Vagina (tissue), 2 donors: Measurements from ENCODE around the gene POFUT1. TPM values are rescaled to one million over a fixed set of nuclear protein-coding genes. Genes with fewer than 3 reads are reported as not detected.
"Not testable (repeated sequence)": the region's sequence is repeated elsewhere in the genome, so short reads cannot be mapped to it uniquely, and the experiment has no call there.

Experiments
- DNase-seq, 2 donors: peaks; one replicate each; pipeline ENCODE4 v3.0.0-alpha.2; 2017; ENCODE audit errors: extremely low spot score in 2 of 2
- H3K27ac ChIP-seq: fragments of 200-600 bp; sonication (generic); one replicate; pipeline ENCODE4 v1.5.1; 2019
- H3K27me3 ChIP-seq: fragments of 200-600 bp; sonication (generic); one replicate; pipeline ENCODE4 v1.5.1; 2019
- H3K36me3 ChIP-seq, 2 donors: fragments of 200-600 bp; sonication (generic); one replicate each; pipeline ENCODE4 v1.5.1; 2017 to 2019
- H3K4me1 ChIP-seq: fragments of 200-600 bp; sonication (generic); one replicate; pipeline ENCODE4 v1.5.1; 2019
- H3K4me3 ChIP-seq, 2 donors: fragments of 200-600 bp; sonication (generic); 1 replicate in 1 of 2; 2 replicates in 1 of 2; pipeline ENCODE4 v1.5.1; 2016 to 2019
- H3K9me3 ChIP-seq: fragments of 200-600 bp; sonication (generic); one replicate; pipeline ENCODE4 v1.5.1; 2019
- POLR2A ChIP-seq, 2 donors: fragments of 450-650 bp; IDR thresholded peaks; one replicate each; pipeline ENCODE4 v1.6.1; 2017; ENCODE audit warnings: antibody characterized with exemption in 2 of 2, mild to moderate bottlenecking in 2 of 2, moderate library complexity in 2 of 2
- POLR2AphosphoS5 ChIP-seq, 2 donors: sonication (generic); formaldehyde crosslinking; IDR thresholded peaks; one replicate each; pipeline ENCODE4 v1.9.0; 2017; ENCODE audit warnings: antibody characterized with exemption in 2 of 2, mild to moderate bottlenecking in 2 of 2, low read depth in 1 of 2; ENCODE audit not compliant: insufficient read depth in 1 of 2
- intact Hi-C: fragments of 100-400 bp; cut with DNase I; formaldehyde crosslinking; loops from one replicate; pipeline ENCODE4 v1.15.1; 2023
- total RNA-seq: library from RNA; depleted of rRNA; stranded (reverse); fragments of >200 nt; gene quantifications from one replicate; pipeline ENCODE4 v1.2.3, GENCODE V29; 2016
- TF ChIP-seq, protein P1 (sequence below), 3 experiments: fragments of 450-650 bp in 2 of 3; fragments of 200-600 bp in 1 of 3; sonication (generic) in 1 of 3; IDR thresholded peaks; one replicate each; pipeline ENCODE4 v1.5.1; 2017 to 2019; ENCODE audit warnings: antibody characterized with exemption in 3 of 3, mild to moderate bottlenecking in 2 of 3, moderate library complexity in 2 of 3

Gene POFUT1
- total RNA-seq, 1 donor from 2014 or later: 27.7 TPM

DNA sequence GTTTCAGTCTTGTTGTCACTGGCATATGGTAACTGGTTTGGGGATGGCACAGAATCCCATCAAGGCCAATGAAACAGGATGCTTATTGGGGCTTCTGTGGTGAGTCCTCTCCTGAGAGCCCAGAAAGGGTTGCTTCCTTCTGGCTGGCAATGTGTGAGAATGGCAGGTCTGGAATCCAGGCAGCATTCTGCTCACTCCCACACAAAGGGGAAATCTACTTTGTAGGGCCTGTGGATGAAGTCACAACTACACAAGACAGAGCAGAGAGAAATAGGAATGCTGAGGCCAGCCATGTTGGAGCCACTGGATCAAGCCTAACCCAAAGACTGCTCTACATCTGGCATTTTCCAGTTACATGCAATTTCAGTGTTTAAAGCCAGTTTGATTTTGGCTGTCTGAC lies 15.8 kb upstream of the POFUT1 start:
- no peak for DNase-seq

DNA sequence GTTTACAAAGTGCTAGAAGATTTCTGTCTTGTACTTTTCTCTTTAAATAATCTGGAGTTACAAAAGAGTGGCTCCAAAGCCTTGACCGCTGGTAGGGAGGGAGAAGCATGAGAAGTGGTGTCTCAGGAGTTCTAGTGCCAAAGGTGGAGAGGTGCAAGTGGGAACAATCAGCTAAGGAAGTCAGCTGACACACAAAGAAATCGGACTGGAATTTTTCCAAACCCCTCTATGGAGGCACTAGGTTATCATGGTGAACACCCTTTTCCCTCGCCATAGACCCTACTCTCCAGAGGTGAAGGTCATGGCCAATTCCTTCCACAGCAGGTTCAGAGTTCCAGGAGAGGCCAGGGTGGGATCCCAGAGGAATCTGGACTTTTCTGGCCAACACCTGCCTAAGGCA lies 15.0 kb upstream of the POFUT1 start:
- Histone ChIP-seq H3K27ac (no peak overlapping the region), H3K9me3 (no peaks in the 10 kb centered on the region), H3K36me3 (peaks cover 0 to 30% of the 10 kb centered on the region in 2 donors), H3K4me3 (no peak overlapping the region), H3K4me1 (peaks cover 25% of the 10 kb centered on the region), H3K27me3 (no peaks in the 10 kb centered on the region)
- no peak for TF ChIP-seq POLR2A (IDR thresholded peaks at IDR 0.05)
- no peak for TF ChIP-seq POLR2AphosphoS5 (IDR thresholded peaks at IDR 0.05; ENCODE audit: insufficient read depth in 1 of 2, low read depth in 1 of 2)
- TF ChIP-seq, protein P1, sequence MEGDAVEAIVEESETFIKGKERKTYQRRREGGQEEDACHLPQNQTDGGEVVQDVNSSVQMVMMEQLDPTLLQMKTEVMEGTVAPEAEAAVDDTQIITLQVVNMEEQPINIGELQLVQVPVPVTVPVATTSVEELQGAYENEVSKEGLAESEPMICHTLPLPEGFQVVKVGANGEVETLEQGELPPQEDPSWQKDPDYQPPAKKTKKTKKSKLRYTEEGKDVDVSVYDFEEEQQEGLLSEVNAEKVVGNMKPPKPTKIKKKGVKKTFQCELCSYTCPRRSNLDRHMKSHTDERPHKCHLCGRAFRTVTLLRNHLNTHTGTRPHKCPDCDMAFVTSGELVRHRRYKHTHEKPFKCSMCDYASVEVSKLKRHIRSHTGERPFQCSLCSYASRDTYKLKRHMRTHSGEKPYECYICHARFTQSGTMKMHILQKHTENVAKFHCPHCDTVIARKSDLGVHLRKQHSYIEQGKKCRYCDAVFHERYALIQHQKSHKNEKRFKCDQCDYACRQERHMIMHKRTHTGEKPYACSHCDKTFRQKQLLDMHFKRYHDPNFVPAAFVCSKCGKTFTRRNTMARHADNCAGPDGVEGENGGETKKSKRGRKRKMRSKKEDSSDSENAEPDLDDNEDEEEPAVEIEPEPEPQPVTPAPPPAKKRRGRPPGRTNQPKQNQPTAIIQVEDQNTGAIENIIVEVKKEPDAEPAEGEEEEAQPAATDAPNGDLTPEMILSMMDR (IDR thresholded peaks at IDR 0.05): no peak
- no peak for DNase-seq
- intact Hi-C loops: no loop called here

More for the DNA sequence above, 15.8 kb upstream of the POFUT1 start:
- Histone ChIP-seq H3K27ac (no peak overlapping the region), H3K9me3 (no peaks in the 10 kb centered on the region), H3K4me3 (no peak overlapping the region), H3K27me3 (no peaks in the 10 kb centered on the region), H3K36me3 (peaks cover 0 to 22% of the 10 kb centered on the region in 2 donors), H3K4me1 (peaks cover 25% of the 10 kb centered on the region)
- TF ChIP-seq POLR2A (IDR thresholded peaks at IDR 0.05) (no peak), POLR2AphosphoS5 (IDR thresholded peaks at IDR 0.05; ENCODE audit: insufficient read depth in 1 of 2, low read depth in 1 of 2) (no peak)
- TF ChIP-seq, protein P1 (IDR thresholded peaks at IDR 0.05): no peak
- intact Hi-C loops: no loop called here

DNA sequence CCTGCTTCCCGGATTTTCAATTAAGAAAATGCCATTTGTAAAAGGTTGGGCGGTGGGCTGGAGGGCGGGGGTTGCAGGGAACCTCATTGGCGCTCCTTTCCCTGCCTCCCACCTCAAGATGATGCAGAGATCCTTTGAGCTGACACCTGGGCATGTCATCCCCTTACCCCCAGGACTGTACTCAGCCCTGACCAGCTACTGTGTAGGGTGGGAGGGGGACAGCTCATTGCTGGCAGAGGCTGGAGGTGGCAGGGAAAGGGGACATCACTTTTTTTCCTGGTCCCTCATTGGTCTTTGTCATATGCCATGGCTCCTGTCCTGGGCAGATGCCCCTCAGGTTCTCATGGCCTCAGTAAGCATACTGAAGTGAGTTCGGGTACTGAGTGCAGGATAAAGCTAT lies 14.3 kb upstream of the POFUT1 start:
- Histone ChIP-seq H3K36me3 (peaks cover 0 to 37% of the 10 kb centered on the region in 2 donors), H3K4me1 (peaks cover 20% of the 10 kb centered on the region)
- DNase-seq, H3K27me3 ChIP-seq, H3K4me3 ChIP-seq, H3K9me3 ChIP-seq, H3K27ac ChIP-seq, intact Hi-C loops: not testable (repeated sequence)

DNA sequence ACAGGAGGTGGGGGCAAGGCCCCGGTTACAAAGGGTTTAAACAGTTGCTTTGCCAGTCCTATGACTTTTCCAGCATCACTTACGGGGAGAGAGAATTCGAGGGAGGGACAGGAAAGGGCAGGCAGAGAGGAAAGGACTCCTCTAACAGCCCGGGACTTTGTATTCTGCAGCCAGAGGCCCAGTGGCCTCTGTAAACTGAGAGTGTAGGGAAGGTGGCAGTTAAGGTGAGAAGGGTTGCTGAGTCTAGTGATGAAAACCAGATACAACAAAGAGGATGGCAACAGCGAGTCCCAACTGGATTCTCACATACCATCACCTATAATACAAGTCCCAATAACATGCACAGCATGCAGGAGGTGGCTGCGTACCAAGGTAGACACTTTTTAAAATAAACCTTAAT lies 13.7 kb upstream of the POFUT1 start:
- intact Hi-C loops: no loop called here
- peaks cover 0 to 43% of the 10 kb centered on the region in 2 donors for H3K36me3 ChIP-seq
- no peak overlapping the region for H3K4me3 ChIP-seq
- H3K27ac ChIP-seq: no peak overlapping the region
- H3K9me3 ChIP-seq: no peaks in the 10 kb centered on the region
- no peak for DNase-seq
- H3K4me1 ChIP-seq: peaks cover 13% of the 10 kb centered on the region
- no peak for TF ChIP-seq POLR2A (IDR thresholded peaks at IDR 0.05)
- no peak for TF ChIP-seq POLR2AphosphoS5 (IDR thresholded peaks at IDR 0.05; ENCODE audit: insufficient read depth in 1 of 2, low read depth in 1 of 2)
- TF ChIP-seq, protein P1 (IDR thresholded peaks at IDR 0.05): no peak
- H3K27me3 ChIP-seq: no peaks in the 10 kb centered on the region

- intact Hi-C loops: no loop called here
- Histone ChIP-seq H3K9me3 (no peaks in the 10 kb centered on the region), H3K36me3 (peaks cover 0 to 55% of the 10 kb centered on the region in 2 donors), H3K4me1 (peaks cover 4% of the 10 kb centered on the region), H3K27ac (no peak overlapping the region), H3K4me3 (no peak overlapping the region), H3K27me3 (no peaks in the 10 kb centered on the region)
- DNase-seq: no peak
- no peak for TF ChIP-seq POLR2A (IDR thresholded peaks at IDR 0.05)
- TF ChIP-seq, protein P1 (IDR thresholded peaks at IDR 0.05): no peak
- no peak for TF ChIP-seq POLR2AphosphoS5 (IDR thresholded peaks at IDR 0.05; ENCODE audit: insufficient read depth in 1 of 2, low read depth in 1 of 2)
Measured at GRCh38 chr20:32195581-32195980, 12.1 kb upstream of the POFUT1 start.

DNA sequence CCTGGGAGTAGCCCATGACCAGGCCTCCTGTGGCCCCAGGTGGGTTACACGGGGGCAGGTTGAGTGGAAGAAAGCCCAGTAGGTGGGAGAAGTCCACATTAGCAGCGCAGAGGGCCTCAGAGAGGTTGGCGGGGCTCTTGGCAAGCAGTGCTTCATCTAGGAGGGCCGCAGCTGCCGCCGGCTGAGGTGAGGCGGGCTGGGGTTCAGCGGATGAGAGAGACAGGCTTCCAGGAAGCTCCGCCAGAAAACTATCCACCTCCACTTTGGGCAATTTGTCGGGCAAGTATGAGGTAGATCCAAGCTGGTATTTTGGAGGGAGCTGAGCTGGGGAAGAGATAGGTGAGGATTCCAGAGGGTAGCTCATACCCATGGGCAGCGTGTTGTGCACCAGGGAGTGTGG lies 11.1 kb upstream of the POFUT1 start:
- H3K27me3 ChIP-seq, H3K27ac ChIP-seq: not testable (repeated sequence)

DNA sequence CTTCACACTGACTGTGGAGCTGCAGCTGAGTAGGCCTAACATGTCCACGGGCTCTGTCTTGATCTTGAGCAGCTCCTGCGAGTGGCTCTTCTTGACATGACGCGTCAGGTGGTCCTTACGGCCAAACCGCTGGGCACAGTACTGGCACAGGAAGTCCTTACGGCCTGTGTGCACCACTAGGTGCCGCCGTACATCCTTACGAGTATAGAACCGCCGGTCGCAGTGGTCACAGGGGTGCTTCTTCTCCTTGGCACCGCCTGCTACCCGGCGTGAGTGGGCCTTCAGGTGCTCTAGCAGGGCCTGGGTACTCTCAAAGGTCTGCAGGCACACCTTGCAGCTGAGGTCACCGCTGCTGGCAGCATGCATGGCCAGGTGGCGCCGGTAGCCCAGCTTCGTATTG lies 10.5 kb upstream of the POFUT1 start:
- H3K36me3 ChIP-seq: peaks cover 0 to 62% of the 10 kb centered on the region in 2 donors
- intact Hi-C loops: not testable (repeated sequence)

More for the DNA sequence above, 11.1 kb upstream of the POFUT1 start:
- H3K4me1 ChIP-seq, H3K4me3 ChIP-seq, H3K9me3 ChIP-seq, DNase-seq, intact Hi-C loops: not testable (repeated sequence)
- peaks cover 0 to 60% of the 10 kb centered on the region in 2 donors for H3K36me3 ChIP-seq

More for the DNA sequence above, 10.5 kb upstream of the POFUT1 start:
- H3K4me3 ChIP-seq, H3K27me3 ChIP-seq, H3K9me3 ChIP-seq, DNase-seq, H3K27ac ChIP-seq, H3K4me1 ChIP-seq: not testable (repeated sequence)
